ENCODE data around the gene SUGCT. TPM values are rescaled to one million over a fixed set of nuclear protein-coding genes. Genes with fewer than 3 reads are reported as not detected.

Gene SUGCT
- polyA plus RNA-seq, 1 experiment: 12.5 TPM

GRCh38 chr7:40330408-40330807 lies 195.6 kb downstream of the SUGCT start:
- TF ChIP-seq CTCF (IDR thresholded peaks at IDR 0.05; ENCODE audit: low read depth, low read length): no peak
- H3K4me3 ChIP-seq (ENCODE audit: low read depth, low read length): no peak overlapping the region
- no peaks in the 10 kb centered on the region for H3K27me3 ChIP-seq (ENCODE audit: control insufficient read depth, insufficient read depth, low read length)
- DNase-seq (ENCODE audit: low read depth, low spot score): no peak
- H3K9me3 ChIP-seq (ENCODE audit: control insufficient read depth, insufficient read depth, low read length): no peaks in the 10 kb centered on the region
- no peak overlapping the region for H3K27ac ChIP-seq (ENCODE audit: low read depth, low read length)
- ChIA-PET POLR2A (no interaction called here), CTCF (interaction anchor here (0.6 to 7.7 kb wide), 8 partner anchors 10 to 1379 kb away, joined by 3 to 97 read pairs (median 6); no protein-coding TSS in a partner anchor)

GRCh38 chr7:40331915-40332314 lies 197.1 kb downstream of the SUGCT start:
- Histone ChIP-seq H3K27ac (ENCODE audit: low read depth, low read length) (no peak overlapping the region), H3K4me3 (ENCODE audit: low read depth, low read length) (no peak overlapping the region), H3K9me3 (ENCODE audit: control insufficient read depth, insufficient read depth, low read length) (no peaks in the 10 kb centered on the region), H3K27me3 (ENCODE audit: control insufficient read depth, insufficient read depth, low read length) (no peaks in the 10 kb centered on the region)
- no peak for DNase-seq (ENCODE audit: low read depth, low spot score)
- POLR2A ChIA-PET: no interaction called here
- CTCF ChIA-PET: interaction anchor here (0.6 to 7.7 kb wide), 6 partner anchors 99 to 1374 kb away, joined by 3 to 97 read pairs (median 8); no protein-coding TSS in a partner anchor
- no peak for TF ChIP-seq CTCF (IDR thresholded peaks at IDR 0.05; ENCODE audit: low read depth, low read length)

GRCh38 chr7:40332516-40332915 lies 197.7 kb downstream of the SUGCT start:
- ChIA-PET CTCF (interaction anchor here (0.6 to 7.7 kb wide), 3 partner anchors 214 to 430 kb away, joined by 3 to 97 read pairs (median 8); no protein-coding TSS in a partner anchor), POLR2A (no interaction called here)
- H3K27ac ChIP-seq (ENCODE audit: low read depth, low read length): no peak overlapping the region
- no peaks in the 10 kb centered on the region for H3K27me3 ChIP-seq (ENCODE audit: control insufficient read depth, insufficient read depth, low read length)
- DNase-seq (ENCODE audit: low read depth, low spot score): no peak
- no peak for TF ChIP-seq CTCF (IDR thresholded peaks at IDR 0.05; ENCODE audit: low read depth, low read length)
- H3K9me3 ChIP-seq (ENCODE audit: control insufficient read depth, insufficient read depth, low read length): no peaks in the 10 kb centered on the region
- H3K4me3 ChIP-seq (ENCODE audit: low read depth, low read length): no peak overlapping the region

GRCh38 chr7:40341836-40342235 lies 207.0 kb downstream of the SUGCT start:
- H3K27me3 ChIP-seq (ENCODE audit: control insufficient read depth, insufficient read depth, low read length): no peaks in the 10 kb centered on the region
- H3K27ac ChIP-seq (ENCODE audit: low read depth, low read length): no peak overlapping the region
- H3K4me3 ChIP-seq (ENCODE audit: low read depth, low read length): no peak overlapping the region
- DNase-seq (ENCODE audit: low read depth, low spot score): no peak
- ChIA-PET POLR2A (interaction anchor here (0.7 kb wide), 1 partner anchor 14 kb away, joined by 4 read pairs; no protein-coding TSS in a partner anchor), CTCF (no interaction called here)
- H3K9me3 ChIP-seq (ENCODE audit: control insufficient read depth, insufficient read depth, low read length): peaks cover 8% of the 10 kb centered on the region
- no peak for TF ChIP-seq CTCF (IDR thresholded peaks at IDR 0.05; ENCODE audit: low read depth, low read length)

GRCh38 chr7:40346554-40346953 lies 211.7 kb downstream of the SUGCT start:
- POLR2A ChIA-PET: no interaction called here
- Histone ChIP-seq H3K27me3 (ENCODE audit: control insufficient read depth, insufficient read depth, low read length) (no peaks in the 10 kb centered on the region), H3K27ac (ENCODE audit: low read depth, low read length) (no peak overlapping the region), H3K9me3 (ENCODE audit: control insufficient read depth, insufficient read depth, low read length) (no peaks in the 10 kb centered on the region), H3K4me3 (ENCODE audit: low read depth, low read length) (no peak overlapping the region)
- DNase-seq (ENCODE audit: low read depth, low spot score): no peak
- CTCF ChIA-PET: no interaction called here
- no peak for TF ChIP-seq CTCF (IDR thresholded peaks at IDR 0.05; ENCODE audit: low read depth, low read length)

Data from AG04450 (cell line).